ENCODE measurements around the gene EPHA3. TPM values are rescaled to one million over a fixed set of nuclear protein-coding genes. Genes with fewer than 3 reads are reported as not detected.
A peak's percentile ranks its signal among the peaks of the same experiment; 100 is the strongest.

EPHA3 gene
- total and polyA plus RNA-seq, 12 donors: 1.3 to 7.5 (median 4.4) TPM

DNA sequence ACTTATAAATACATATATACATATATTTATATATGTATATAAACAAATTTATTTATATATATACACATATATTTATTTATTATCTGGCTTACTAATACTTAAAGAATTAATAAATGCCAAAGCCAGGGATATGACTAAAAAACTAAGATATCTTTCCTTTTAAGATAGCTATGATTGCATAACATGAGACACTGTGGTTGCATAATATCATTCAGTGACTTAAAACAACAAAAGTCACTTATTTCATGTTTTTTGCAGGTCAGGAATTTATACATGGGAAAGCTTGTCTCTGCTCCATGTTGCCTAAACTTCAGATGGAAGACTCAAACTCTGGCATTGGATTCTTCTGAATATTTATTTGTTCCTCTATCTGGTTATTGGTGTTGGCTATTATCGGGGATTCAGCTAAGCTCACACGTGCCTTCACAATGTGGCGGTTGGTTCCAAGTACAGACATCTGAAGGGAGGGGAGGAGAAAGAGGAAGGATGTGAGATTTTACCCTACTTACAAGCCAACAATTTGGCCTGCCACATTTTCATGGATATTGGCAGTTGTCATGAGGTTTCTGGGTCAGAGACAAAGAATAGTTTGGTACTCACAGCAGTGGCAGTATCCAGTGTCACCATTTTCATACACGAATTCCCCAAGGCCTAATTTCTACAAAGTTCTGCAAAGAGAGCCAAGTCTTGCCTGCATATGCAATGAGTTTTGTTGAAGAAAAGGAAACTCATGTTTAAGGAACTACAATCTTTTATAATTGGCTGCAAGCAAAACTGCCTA lies 381.6 kb downstream of the EPHA3 start:
- Histone ChIP-seq H3K9me3 (peaks cover 0 to 37% (median 0%) of the 10 kb centered on the region in 11 donors), H3K27ac (no peak overlapping the region), H3K27me3 (no peaks in the 10 kb centered on the region), H3K4me3 (no peak overlapping the region), H3K36me3 (no peaks in the 10 kb centered on the region), H3K4me1 (no peaks in the 10 kb centered on the region)
- ATAC-seq (peak in 2 of 8 donors; percentile 41 to 49), DNase-seq (no peak)
- 65 to 79% methylated on average over 4 of the region's 4 CpGs for WGBS, 2 donors
- TF ChIP-seq, protein P1, sequence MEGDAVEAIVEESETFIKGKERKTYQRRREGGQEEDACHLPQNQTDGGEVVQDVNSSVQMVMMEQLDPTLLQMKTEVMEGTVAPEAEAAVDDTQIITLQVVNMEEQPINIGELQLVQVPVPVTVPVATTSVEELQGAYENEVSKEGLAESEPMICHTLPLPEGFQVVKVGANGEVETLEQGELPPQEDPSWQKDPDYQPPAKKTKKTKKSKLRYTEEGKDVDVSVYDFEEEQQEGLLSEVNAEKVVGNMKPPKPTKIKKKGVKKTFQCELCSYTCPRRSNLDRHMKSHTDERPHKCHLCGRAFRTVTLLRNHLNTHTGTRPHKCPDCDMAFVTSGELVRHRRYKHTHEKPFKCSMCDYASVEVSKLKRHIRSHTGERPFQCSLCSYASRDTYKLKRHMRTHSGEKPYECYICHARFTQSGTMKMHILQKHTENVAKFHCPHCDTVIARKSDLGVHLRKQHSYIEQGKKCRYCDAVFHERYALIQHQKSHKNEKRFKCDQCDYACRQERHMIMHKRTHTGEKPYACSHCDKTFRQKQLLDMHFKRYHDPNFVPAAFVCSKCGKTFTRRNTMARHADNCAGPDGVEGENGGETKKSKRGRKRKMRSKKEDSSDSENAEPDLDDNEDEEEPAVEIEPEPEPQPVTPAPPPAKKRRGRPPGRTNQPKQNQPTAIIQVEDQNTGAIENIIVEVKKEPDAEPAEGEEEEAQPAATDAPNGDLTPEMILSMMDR (IDR thresholded peaks at IDR 0.05): no peak
- intact Hi-C loops (cut with DNase I): no loop called here

DNA sequence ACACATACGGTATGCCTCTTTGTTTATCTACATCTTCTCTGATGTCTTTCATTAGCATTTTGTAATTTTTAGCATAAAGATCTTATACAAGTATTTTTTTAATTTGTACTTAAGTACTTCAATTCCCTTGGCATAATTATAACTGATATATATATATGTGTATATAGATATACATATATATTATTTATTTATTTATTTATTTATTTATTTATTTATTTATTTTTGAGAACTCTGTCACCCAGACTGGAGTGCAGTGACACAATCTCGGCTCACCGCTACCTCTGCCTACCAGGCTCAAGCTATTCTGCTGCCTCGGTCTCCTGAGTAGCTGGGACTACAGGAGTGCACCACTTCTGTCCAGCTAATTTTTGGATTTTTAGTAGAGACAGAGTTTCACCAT lies 382.7 kb downstream of the EPHA3 start:
- intact Hi-C loops (cut with DNase I): no loop called here
- Histone ChIP-seq H3K36me3 (no peaks in the 10 kb centered on the region), H3K27me3 (no peaks in the 10 kb centered on the region), H3K4me1 (no peaks in the 10 kb centered on the region), H3K4me3 (no peak overlapping the region), H3K9me3 (peaks cover 0 to 30% (median 0%) of the 10 kb centered on the region in 11 donors), H3K27ac (no peak overlapping the region)
- ATAC-seq: no peak
- TF ChIP-seq, protein P1 (IDR thresholded peaks at IDR 0.05): no peak
- no peak for DNase-seq
- 96 to 98% methylated on average over 4 of the region's 4 CpGs for WGBS, 2 donors

DNA sequence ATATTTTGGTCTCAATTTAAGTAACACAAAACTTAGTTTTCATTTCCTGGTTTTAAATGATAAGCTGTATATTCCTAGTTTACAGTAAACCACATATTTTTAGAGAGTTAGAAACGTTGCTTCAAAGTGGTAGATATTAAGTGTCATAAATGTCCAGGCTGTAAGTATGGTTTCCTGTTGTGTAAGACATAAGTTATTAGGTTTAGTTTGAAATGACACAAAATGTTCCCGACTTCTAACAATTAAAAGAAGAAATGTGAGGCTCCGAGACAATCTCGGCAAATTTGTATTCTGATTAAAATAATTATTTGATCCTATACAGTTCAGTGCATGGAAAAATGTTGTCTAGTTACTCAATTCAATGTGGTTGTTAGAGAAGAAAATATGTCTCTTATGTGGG lies 387.3 kb downstream of the EPHA3 start:
- no peaks in the 10 kb centered on the region for H3K4me1 ChIP-seq
- no peak for DNase-seq
- TF ChIP-seq, protein P1 (IDR thresholded peaks at IDR 0.05): no peak
- no peaks in the 10 kb centered on the region for H3K27me3 ChIP-seq
- 77 to 78% methylated on average over 4 of the region's 4 CpGs for WGBS, 2 donors
- H3K9me3 ChIP-seq: peaks cover 0 to 4% (median 0%) of the 10 kb centered on the region in 11 donors
- no peak for ATAC-seq
- H3K36me3 ChIP-seq: no peaks in the 10 kb centered on the region
- H3K4me3 ChIP-seq: no peak overlapping the region
- no peak overlapping the region for H3K27ac ChIP-seq
- intact Hi-C loops (cut with DNase I): no loop called here

DNA sequence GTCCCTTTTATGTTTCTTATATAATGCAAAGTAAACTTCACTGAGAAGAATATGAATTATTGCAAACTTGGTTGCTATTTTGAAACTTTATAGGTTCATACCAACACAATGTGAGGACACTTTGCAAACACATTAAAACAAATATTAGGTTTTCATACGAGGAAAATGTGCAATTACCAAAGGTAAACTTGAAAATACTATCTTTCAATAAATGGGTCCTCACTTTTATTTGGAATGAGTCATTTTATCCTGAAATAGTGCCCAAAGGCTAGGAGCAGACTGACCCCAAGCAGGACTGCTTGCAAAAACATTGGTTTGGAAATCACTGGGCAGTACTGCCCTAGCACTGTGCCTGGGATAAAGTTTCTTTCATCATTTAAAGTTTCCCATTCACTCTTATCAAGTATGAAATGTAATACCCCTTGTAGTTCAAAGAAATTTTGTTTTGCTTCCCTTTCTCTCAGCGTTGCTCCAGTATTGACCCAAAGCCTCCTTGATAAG lies 396.5 kb downstream of the EPHA3 start:
- H3K27ac ChIP-seq: no peak overlapping the region
- H3K9me3 ChIP-seq: no peaks in the 10 kb centered on the region
- intact Hi-C loops (cut with DNase I): no loop called here
- WGBS, 2 donors: 50 to 61% methylated on average over 2 of the region's 2 CpGs
- H3K27me3 ChIP-seq: no peaks in the 10 kb centered on the region
- no peaks in the 10 kb centered on the region for H3K36me3 ChIP-seq
- TF ChIP-seq, protein P1 (IDR thresholded peaks at IDR 0.05): no peak
- ATAC-seq (no peak), DNase-seq (no peak)
- H3K4me1 ChIP-seq: peaks cover 0 to 12% (median 0%) of the 10 kb centered on the region in 9 donors
- no peak overlapping the region for H3K4me3 ChIP-seq
